Heart left ventricle (tissue), 16 donors: ENCODE results near the gene SPTB. TPM values are rescaled to one million over a fixed set of nuclear protein-coding genes. Genes with fewer than 3 reads are reported as not detected.

ENCODE experiments used
- ATAC-seq, 4 donors: fragments of 200-7000 bp; cut with Tn5 transposase; one replicate each; pipeline ENCODE4 v1.9.1; 2020 to 2022; ENCODE audit warnings: moderate library complexity in 4 of 4, mild to moderate bottlenecking in 3 of 4, moderate number of reproducible peaks in 1 of 4
- DNase-seq, 5 donors: peaks; one replicate each; pipeline ENCODE4 v3.0.0-alpha.2; 2020
- H3K27ac ChIP-seq, 12 donors: fragments of 200-600 bp; sonication (generic) in 4 of 12; one replicate each; pipeline versions ENCODE4 v1.5.0 to v1.8.0; 2016 to 2022; ENCODE audit warnings: mild to moderate bottlenecking in 2 of 12
- H3K27me3 ChIP-seq, 9 donors: fragments of 200-600 bp; sonication (generic) in 2 of 9; one replicate each; pipeline versions ENCODE4 v1.5.1 to v1.8.0; 2016 to 2022; ENCODE audit warnings: mild to moderate bottlenecking in 3 of 9
- H3K36me3 ChIP-seq, 9 donors: fragments of 200-600 bp; sonication (generic) in 2 of 9; one replicate each; pipeline versions ENCODE4 v1.5.0 to v1.8.0; 2018 to 2022; ENCODE audit warnings: mild to moderate bottlenecking in 2 of 9
- H3K4me1 ChIP-seq, 12 donors: fragments of 200-600 bp; sonication (generic) in 4 of 12; one replicate each; pipeline versions ENCODE4 v1.5.0 to v1.8.0; 2016 to 2022; ENCODE audit warnings: mild to moderate bottlenecking in 3 of 12
- H3K4me3 ChIP-seq, 12 donors: fragments of 200-600 bp; sonication (generic) in 4 of 12; one replicate each; pipeline versions ENCODE4 v1.5.0 to v1.8.0; 2017 to 2022; ENCODE audit warnings: mild to moderate bottlenecking in 9 of 12, moderate library complexity in 4 of 12
- H3K9me3 ChIP-seq, 12 donors: fragments of 200-600 bp; sonication (generic) in 4 of 12; one replicate each; pipeline versions ENCODE4 v1.5.0 to v1.8.0; 2016 to 2022; ENCODE audit warnings: mild to moderate bottlenecking in 1 of 12
- POLR2A ChIP-seq, 2 donors: fragments of 450-650 bp; IDR thresholded peaks; one replicate each; pipeline ENCODE4 v1.6.1; 2017; ENCODE audit warnings: antibody characterized with exemption in 2 of 2, mild to moderate bottlenecking in 2 of 2, moderate library complexity in 2 of 2
- WGBS, 4 donors: extraction: QIAGEN DNeasy Blood & Tissue Kit in 2 of 4; methylation state at CpG; one replicate each; pipeline versions ENCODE4 v1.1.5 to v1.1.7; 2013 to 2018; 5-methylcytosine and 5-hydroxymethylcytosine counted together
- intact Hi-C, 10 donors: fragments of 100-400 bp; cut with DNase I; formaldehyde crosslinking; loops; one replicate each; pipeline versions ENCODE4 v1.11.1 to v1.14.2; 2022
- polyA plus RNA-seq, 2 donors: library from polyadenylated mRNA; stranded (reverse); fragments of 200-250 nt; gene quantifications; one replicate each; pipeline ENCODE4 v1.2.3, GENCODE V29; 2013
- total RNA-seq, 9 donors: library from RNA; depleted of rRNA in 2 of 9; stranded (reverse); fragments of >200 nt in 2 of 9; fragmentation: NEBNext Ultra II Directional in 3 of 9; extraction: Animal tissue kit (Norgen Biotek cat#: 25700) in 3 of 9; gene quantifications; one replicate each; pipeline versions ENCODE4 v1.1.0 to v1.2.4, GENCODE V29; 2016 to 2023
- TF ChIP-seq, protein P1 (sequence below), 12 donors: fragments of 200-600 bp; sonication (generic) in 4 of 12; IDR thresholded peaks; one replicate each; pipeline versions ENCODE4 v1.5.0 to v1.8.0; 2018 to 2022; ENCODE audit warnings: antibody characterized with exemption in 12 of 12, mild to moderate bottlenecking in 5 of 12
- donor health status: ischemic (EF 13 %, LVEDD 7.1; RV severe dilation, severe dysfunction).
- donor health status: healthy with polysubstance abuse.
- donor health status: DM: no; HTN: yes; CAD: no.
- donor health status: DM: no; HTN: no; CAD: no.
- donor health status: ischemic (EF 25% LVEDD 6.9; RV normal size, moderate dysfunction).
- donor health status: ischemic (EF 25% LVEDD 5.7; RV mildly dilated, moderate dysfunction).
- donor health status: healthy.
- donor health status: DM: yes; HTN: yes; CAD: no.
- donor health status: ischemic (EF 35%, LVEDD 5.7; RV mildly dilated, moderate dysfunction).
- donor health status: nonischemic (EF 11% LVEDD 7.7; RV severe dilation, severe dysfunction).
- donor health status: DM: yes; HTN: yes; CAD: no.
- donor health status: PGD.
- donor health status: ischemic (EF 29% LVEDD 5.4; RV normal size, mild dysfunction).
- donor health status: nonischemic (EF 23%, LVEDD 6.1; RV moderate dilation, normal function).

The SPTB gene
- total and polyA plus RNA-seq, 11 donors, result 60.3 to 195 (median 92.6) TPM

DNA sequence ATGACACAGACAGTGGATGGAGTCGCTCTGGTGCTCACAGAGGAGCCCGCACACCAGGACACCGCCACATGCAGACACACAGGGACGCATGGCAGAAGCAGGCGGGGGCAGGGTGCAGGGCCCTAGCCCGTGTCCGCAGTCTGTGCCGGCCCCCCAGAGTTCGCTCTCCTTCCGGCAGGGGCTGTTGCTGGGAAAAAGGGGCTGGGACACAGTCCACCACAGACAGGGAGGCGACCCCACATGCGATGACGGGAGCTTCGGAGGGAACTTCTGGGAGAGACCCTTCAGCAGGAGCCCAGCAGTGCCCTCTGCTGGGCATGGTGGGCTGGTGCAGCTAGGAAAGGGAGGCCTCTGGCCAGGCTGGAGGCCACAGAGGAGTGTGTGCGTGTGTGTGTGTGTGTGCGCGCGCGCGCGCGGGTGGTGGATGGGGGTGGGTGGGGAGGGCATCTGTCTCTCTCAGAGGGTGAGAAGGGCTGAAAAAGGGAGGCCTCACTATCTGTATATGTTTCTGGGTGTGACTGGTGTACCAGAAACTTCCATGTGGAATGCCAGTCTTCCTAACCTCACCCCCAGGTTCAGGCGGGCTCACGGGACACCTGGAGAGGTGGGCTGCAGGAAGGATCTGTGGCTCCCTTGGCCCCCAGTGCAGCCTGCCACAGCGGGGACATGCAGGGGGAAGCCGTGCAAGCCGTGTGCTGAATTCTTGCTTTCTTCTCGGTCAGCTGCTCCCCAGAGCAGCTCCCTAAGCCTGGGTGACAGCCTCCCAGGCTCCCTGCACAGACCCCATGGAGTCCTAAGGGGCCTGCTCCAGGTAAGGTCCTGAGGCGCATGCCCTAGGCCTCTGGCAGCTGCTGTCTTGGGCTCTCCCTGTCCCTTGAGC is 114.8 kb downstream of the SPTB start:
- ATAC-seq (peak in 3 of 4 donors; percentile 54 to 66 (median 65)), DNase-seq (peak; percentile 68 to 83 (median 74))
- Histone ChIP-seq H3K27ac (peak overlapping the region in 9 of 12 donors; percentile 16 to 87 (median 78)), H3K36me3 (peaks cover 0 to 27% (median 8%) of the 10 kb centered on the region in 9 donors), H3K4me1 (peaks cover 0 to 48% (median 39%) of the 10 kb centered on the region in 12 donors), H3K9me3 (no peaks in the 10 kb centered on the region), H3K27me3 (no peaks in the 10 kb centered on the region), H3K4me3 (peak overlapping the region in 7 of 12 donors; percentile 27 to 45 (median 33))
- TF ChIP-seq POLR2A (IDR thresholded peaks at IDR 0.05), result no peak
- TF ChIP-seq, protein P1, sequence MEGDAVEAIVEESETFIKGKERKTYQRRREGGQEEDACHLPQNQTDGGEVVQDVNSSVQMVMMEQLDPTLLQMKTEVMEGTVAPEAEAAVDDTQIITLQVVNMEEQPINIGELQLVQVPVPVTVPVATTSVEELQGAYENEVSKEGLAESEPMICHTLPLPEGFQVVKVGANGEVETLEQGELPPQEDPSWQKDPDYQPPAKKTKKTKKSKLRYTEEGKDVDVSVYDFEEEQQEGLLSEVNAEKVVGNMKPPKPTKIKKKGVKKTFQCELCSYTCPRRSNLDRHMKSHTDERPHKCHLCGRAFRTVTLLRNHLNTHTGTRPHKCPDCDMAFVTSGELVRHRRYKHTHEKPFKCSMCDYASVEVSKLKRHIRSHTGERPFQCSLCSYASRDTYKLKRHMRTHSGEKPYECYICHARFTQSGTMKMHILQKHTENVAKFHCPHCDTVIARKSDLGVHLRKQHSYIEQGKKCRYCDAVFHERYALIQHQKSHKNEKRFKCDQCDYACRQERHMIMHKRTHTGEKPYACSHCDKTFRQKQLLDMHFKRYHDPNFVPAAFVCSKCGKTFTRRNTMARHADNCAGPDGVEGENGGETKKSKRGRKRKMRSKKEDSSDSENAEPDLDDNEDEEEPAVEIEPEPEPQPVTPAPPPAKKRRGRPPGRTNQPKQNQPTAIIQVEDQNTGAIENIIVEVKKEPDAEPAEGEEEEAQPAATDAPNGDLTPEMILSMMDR (IDR thresholded peaks at IDR 0.05), result peak; percentile 68 to 95 (median 86)
- intact Hi-C loops, result loop anchor here in 9 of 10 donors (1.0 to 10.0 kb wide), 8 partner anchors 58 to 220 kb away; partner anchors contain the start of genes HSPA2 (in 1 of the 9) and PPP1R36 (in 1 of the 9)
- WGBS, 4 donors, result 24 to 41% (median 38%) methylated on average over 12 to 29 of the region's 29 CpGs

DNA sequence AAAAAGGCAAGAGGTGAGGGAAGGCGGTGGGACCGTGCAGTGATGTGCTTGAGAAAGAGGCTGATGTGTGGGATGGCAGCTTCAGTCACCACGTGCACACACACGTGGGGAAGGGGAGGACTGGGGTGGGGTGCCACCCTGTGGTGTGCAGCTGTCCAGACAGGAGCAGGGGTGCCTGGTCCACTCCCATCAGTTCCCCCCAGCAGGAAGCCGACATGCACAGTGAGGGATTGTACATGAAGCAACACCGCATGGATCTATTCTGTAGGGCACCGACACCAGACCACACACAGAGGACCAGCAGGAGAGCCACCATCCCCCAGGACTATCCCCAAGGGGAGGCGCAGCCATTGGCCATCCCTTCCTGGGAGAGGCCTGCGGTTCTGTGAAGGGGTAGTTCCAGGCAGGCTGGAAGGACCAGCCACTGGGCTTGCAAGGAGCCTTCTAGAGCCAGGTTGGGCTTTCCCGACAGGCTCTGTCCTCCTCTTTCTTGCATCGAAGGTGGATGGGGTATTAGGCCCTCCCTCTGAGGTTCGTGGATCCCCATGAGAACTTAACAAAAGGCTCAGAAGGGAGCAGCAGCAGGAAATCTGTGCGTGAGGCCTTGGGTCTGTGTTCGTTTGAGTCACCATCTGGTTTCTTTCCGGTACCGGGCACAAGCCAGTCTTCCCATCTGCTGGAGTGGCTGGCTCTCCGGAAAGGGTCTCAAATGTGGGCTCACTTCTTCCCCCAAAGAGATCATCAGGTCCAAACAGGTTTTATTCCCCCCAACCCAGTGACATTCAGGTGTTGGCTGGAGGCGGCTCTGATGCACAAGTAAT is 115.7 kb downstream of the SPTB start:
- intact Hi-C loops, result loop anchor here in 9 of 10 donors (1.0 to 10.0 kb wide), 7 partner anchors 57 to 219 kb away; partner anchors contain the start of genes HSPA2 (in 1 of the 9) and PPP1R36 (in 1 of the 9)
- Histone ChIP-seq H3K27me3 (no peaks in the 10 kb centered on the region), H3K36me3 (peaks cover 0 to 18% (median 6%) of the 10 kb centered on the region in 9 donors), H3K27ac (peak overlapping the region in 11 of 12 donors; percentile 16 to 87 (median 75)), H3K4me1 (peaks cover 0 to 57% (median 47%) of the 10 kb centered on the region in 12 donors), H3K4me3 (peak overlapping the region in 6 of 12 donors; percentile 27 to 45 (median 34)), H3K9me3 (no peaks in the 10 kb centered on the region)
- no peak for TF ChIP-seq POLR2A (IDR thresholded peaks at IDR 0.05)
- TF ChIP-seq, protein P1 (IDR thresholded peaks at IDR 0.05), result peak in 3 of 12 donors; percentile 8 to 17 (median 10)
- DNase-seq (peak in 1 of 5 donors; percentile 36), ATAC-seq (no peak)
- WGBS, 4 donors, result 58 to 68% (median 63%) methylated on average over 13 to 18 of the region's 18 CpGs

DNA sequence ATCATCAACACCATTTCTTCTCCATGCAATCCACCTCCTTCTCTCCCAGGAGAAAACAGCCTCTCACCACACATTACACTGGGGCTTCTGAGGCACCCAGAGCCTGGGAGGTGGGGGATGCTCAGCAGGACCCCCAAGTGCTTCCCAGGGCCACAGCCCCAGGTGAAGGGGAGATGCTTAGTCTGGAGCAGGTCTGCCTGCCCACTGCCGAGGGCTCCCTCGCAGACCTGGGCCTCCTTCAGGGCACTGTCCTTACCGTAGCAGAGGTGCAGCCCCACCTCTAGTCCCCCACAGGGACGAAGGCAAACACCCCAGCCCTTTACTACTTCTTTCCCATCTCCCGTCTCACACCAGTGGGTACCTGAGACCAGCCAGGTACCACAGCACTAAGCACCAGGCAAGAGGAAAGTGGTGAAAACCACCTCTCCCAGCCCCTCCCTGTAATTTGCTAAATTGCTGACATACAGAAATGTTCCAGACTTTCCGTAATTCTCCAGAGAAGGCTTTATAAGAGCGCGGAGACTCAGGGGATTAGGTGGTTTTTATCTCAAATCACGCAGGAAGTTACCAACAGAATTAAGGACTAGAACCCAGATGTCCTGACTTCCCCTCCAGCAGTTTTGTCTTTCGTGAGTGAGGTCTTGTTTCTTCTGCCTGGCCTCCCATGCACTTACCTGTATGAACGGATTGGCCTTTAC is 116.5 kb downstream of the SPTB start:
- ATAC-seq (no peak), DNase-seq (peak in 1 of 5 donors; percentile 30)
- H3K4me1 ChIP-seq, result peaks cover 0 to 65% (median 55%) of the 10 kb centered on the region in 12 donors
- no peak overlapping the region for H3K4me3 ChIP-seq
- H3K36me3 ChIP-seq, result peaks cover 0 to 16% (median 5%) of the 10 kb centered on the region in 9 donors
- peak overlapping the region in 9 of 12 donors; percentile 13 to 87 (median 80) for H3K27ac ChIP-seq
- H3K27me3 ChIP-seq, result no peaks in the 10 kb centered on the region
- intact Hi-C loops, result loop anchor here in 3 of 10 donors (2.0 to 10.0 kb wide), 4 partner anchors 56 to 218 kb away; partner anchors contain the start of genes HSPA2 (in 1 of the 3) and PPP1R36 (in 1 of the 3)
- 75 to 90% (median 83%) methylated on average over 11 of the region's 11 CpGs for WGBS, 4 donors
- no peak for TF ChIP-seq POLR2A (IDR thresholded peaks at IDR 0.05)
- TF ChIP-seq, protein P1 (IDR thresholded peaks at IDR 0.05), result no peak
- H3K9me3 ChIP-seq, result no peaks in the 10 kb centered on the region
